Activated CD8-positive, alpha-beta T cell treated with anti-CD3 and anti-CD28 coated beads, Interleukin-2, amount 10 ng/mL, durations not matched to agents 7 days and 5 days (primary cell): ENCODE results near the gene ATP8B3. TPM values are rescaled to one million over a fixed set of nuclear protein-coding genes. Genes with fewer than 3 reads are reported as not detected.
A peak's percentile ranks its signal among the peaks of the same experiment; 100 is the strongest.

Experiments used
- ATAC-seq: fragments of 150-1000 bp; cut with Tn5 transposase; one replicate; pipeline ENCODE4 v1.10.0; 2021; ENCODE audit warnings: moderate library complexity
- CTCF ChIA-PET: fragments of 350-600 bp; sonication (Branson Sonifier 250); formaldehyde crosslinking; loops from one replicate; lab custom pipeline; 2021; ENCODE audit warnings: antibody characterized with exemption; lab: Charles Lee
- POLR2A ChIA-PET: fragments of 350-600 bp; sonication (Branson Sonifier 250); formaldehyde crosslinking; loops from one replicate; lab custom pipeline; 2021; ENCODE audit warnings: antibody characterized with exemption; lab: Charles Lee
- DNase-seq: peaks from one replicate; pipeline ENCODE4 v3.0.0-alpha.2; 2020
- H3K27ac Mint-ChIP-seq: one replicate; pipeline ENCODE4 v1.8.0; 2021; ENCODE audit warnings: mild to moderate bottlenecking, mixed read lengths
- H3K27me3 Mint-ChIP-seq: one replicate; pipeline ENCODE4 v1.8.0; 2021; ENCODE audit warnings: low read depth, mixed read lengths
- H3K36me3 Mint-ChIP-seq: one replicate; pipeline ENCODE4 v1.8.0; 2021; ENCODE audit warnings: low read depth, mixed read lengths
- H3K4me1 Mint-ChIP-seq: one replicate; pipeline ENCODE4 v1.8.0; 2021; ENCODE audit warnings: low read depth, mixed read lengths
- H3K4me3 Mint-ChIP-seq: one replicate; pipeline ENCODE4 v1.8.0; 2021; ENCODE audit warnings: mild to moderate bottlenecking, mixed read lengths
- H3K9me3 Mint-ChIP-seq: one replicate; pipeline ENCODE4 v1.8.0; 2022; ENCODE audit warnings: mixed read lengths; ENCODE audit not compliant: insufficient read depth
- total RNA-seq, 2 experiments: library from RNA; stranded (reverse); gene quantifications; one replicate each; pipeline ENCODE4 v1.2.3, GENCODE V29; 2021

Gene ATP8B3
- total RNA-seq, 2 experiments from 2014 or later, result 20.2 to 27.8 TPM

GRCh38 chr19:1768248-1768647 lies 43.8 kb downstream of the ATP8B3 start:
- H3K9me3 Mint-ChIP-seq, result peaks cover 11% of the 10 kb centered on the region
- DNase-seq (no peak), ATAC-seq (no peak)
- H3K36me3 Mint-ChIP-seq, result peaks cover 5% of the 10 kb centered on the region
- H3K4me3 Mint-ChIP-seq, result no peak overlapping the region
- CTCF ChIA-PET, result interaction anchor here (0.7 kb wide), 1 partner anchor 9 kb away, joined by 3 read pairs; no protein-coding TSS in a partner anchor
- no peak overlapping the region for H3K27ac Mint-ChIP-seq
- no peaks in the 10 kb centered on the region for H3K4me1 Mint-ChIP-seq
- H3K27me3 Mint-ChIP-seq, result peaks cover 64% of the 10 kb centered on the region
- POLR2A ChIA-PET, result no interaction called here

DNA sequence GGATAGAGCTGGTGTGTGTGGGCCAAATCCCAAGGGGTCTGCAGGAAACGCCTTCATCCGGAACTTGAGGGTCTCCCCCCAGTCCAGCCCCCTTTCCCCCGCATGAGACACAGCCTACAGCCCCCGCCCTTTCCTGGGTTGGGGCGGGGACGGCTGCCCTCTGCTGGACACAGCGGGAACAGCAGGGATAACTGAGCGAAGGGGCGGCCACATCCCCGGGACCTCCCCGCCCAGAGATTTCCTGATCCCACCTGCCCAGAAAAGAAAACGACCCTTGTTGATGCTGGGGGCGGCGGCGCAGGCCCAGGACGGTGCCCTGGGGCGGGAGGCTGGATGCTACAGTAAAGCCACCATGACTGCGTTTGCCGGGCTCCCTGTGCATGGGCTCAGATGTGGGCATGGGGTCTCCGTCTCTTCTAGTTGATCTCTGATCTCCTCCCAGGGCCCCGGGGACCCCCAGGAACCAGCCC lies 44.6 kb downstream of the ATP8B3 start:
- ATAC-seq (peak; percentile 69), DNase-seq (peak; percentile 63)
- Mint-ChIP-seq H3K4me3 (no peak overlapping the region), H3K27ac (no peak overlapping the region), H3K9me3 (peaks cover 11% of the 10 kb centered on the region), H3K27me3 (peaks cover 64% of the 10 kb centered on the region), H3K36me3 (peaks cover 5% of the 10 kb centered on the region), H3K4me1 (no peaks in the 10 kb centered on the region)
- ChIA-PET CTCF (interaction anchor here (1.2 to 1.5 kb wide), 4 partner anchors 14 to 221 kb away, joined by 3 to 9 read pairs (median 6); no protein-coding TSS in a partner anchor), POLR2A (no interaction called here)

DNA sequence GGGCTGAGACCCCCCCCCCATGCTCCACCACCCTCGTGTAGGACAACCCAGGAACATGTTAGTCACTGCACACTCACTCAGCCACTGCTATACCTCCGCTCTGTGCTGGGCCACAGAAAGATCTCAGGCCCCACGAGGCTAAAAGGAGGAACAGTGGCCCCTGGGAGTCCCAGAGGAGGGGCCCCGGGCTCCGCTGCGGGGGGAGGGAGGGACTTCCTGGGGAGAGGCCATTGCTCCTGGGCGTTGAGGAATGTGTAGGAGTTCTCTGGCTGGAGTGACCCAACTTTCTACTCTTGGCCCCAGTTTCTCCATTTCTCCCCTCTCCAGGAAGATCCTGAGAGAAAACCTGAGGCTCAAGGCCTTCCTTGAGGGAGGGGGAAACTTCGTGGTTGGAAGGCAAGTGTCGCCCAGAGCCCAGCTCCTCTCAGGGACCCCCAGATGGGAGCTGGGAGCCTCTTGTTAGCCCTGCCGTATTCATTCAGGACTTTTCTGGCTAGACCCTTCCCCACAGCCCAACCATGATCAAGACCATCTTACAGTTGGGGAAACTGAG lies 45.2 kb downstream of the ATP8B3 start:
- ChIA-PET POLR2A (no interaction called here), CTCF (interaction anchor here (0.7 to 1.5 kb wide), 6 partner anchors 14 to 221 kb away, joined by 3 to 9 read pairs (median 6); no protein-coding TSS in a partner anchor)
- H3K36me3 Mint-ChIP-seq, result peaks cover 5% of the 10 kb centered on the region
- DNase-seq (no peak), ATAC-seq (no peak)
- H3K27me3 Mint-ChIP-seq, result peaks cover 63% of the 10 kb centered on the region
- H3K4me3 Mint-ChIP-seq, result no peak overlapping the region
- H3K27ac Mint-ChIP-seq, result no peak overlapping the region
- H3K4me1 Mint-ChIP-seq, result no peaks in the 10 kb centered on the region
- peaks cover 11% of the 10 kb centered on the region for H3K9me3 Mint-ChIP-seq

DNA sequence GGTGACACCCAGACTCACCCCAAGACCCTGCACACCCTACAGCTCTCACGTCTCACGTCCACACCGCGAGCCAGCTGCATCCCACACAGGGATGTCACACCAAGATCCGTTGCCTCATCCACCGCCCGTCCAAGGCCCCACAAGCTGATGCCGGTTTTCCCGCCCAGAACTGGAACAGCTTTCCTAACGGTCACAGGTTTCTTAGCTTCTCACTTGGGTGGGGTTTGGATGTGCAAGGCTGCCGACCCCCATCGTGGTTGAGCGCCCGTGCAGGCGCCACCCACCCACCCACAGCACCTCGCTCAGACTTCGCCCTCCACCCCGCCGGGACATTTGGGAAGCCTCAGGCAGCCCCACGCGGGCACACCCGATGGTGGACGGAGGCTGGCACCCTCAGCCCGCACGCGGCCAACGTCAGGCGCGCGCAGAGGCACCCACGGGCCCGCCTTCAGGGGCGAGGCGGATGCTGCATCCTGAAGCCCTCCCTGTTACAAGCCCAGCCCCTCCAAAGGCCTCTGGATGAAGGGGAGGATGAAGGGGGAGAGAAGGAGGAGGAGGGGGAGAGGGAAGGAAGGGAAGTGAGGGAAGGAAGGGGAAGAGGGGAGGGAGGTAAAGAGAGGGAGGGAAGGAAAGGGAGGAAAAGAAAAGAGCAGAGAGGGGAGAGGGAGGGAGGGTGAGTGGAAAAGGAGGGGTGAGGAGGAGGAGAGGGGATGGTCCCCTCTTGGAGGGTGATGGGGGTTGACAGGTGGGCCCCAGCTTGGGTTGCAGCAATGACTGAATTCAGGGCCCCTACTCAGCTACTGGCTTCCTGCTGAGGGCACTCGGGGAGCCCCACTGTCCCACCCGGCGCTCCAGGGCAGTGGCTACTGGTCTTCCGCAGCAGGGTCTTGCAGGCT lies 45.9 kb downstream of the ATP8B3 start:
- CTCF ChIA-PET, result interaction anchor here (0.7 to 1.5 kb wide), 7 partner anchors 15 to 220 kb away, joined by 3 to 9 read pairs (median 5); no protein-coding TSS in a partner anchor
- ATAC-seq, result no peak
- peaks cover 7% of the 10 kb centered on the region for H3K9me3 Mint-ChIP-seq

GRCh38 chr19:1765232-1765903 lies 46.7 kb downstream of the ATP8B3 start:
- ChIA-PET CTCF (interaction anchor here (1.2 kb wide), 1 partner anchor 93 kb away, joined by 5 read pairs; no protein-coding TSS in a partner anchor), POLR2A (no interaction called here)
- ATAC-seq (no peak), DNase-seq (no peak)
- H3K36me3 Mint-ChIP-seq, result no peaks in the 10 kb centered on the region
- peaks cover 68% of the 10 kb centered on the region for H3K27me3 Mint-ChIP-seq
- H3K27ac Mint-ChIP-seq, result no peak overlapping the region
- H3K4me3 Mint-ChIP-seq, result no peak overlapping the region
- no peaks in the 10 kb centered on the region for H3K9me3 Mint-ChIP-seq
- H3K4me1 Mint-ChIP-seq, result peaks cover 2% of the 10 kb centered on the region

More for the DNA sequence above, 45.9 kb downstream of the ATP8B3 start:
- Mint-ChIP-seq H3K36me3 (peaks cover 4% of the 10 kb centered on the region), H3K27ac (no peak overlapping the region), H3K4me3 (no peak overlapping the region), H3K27me3 (peaks cover 67% of the 10 kb centered on the region), H3K4me1 (peaks cover 2% of the 10 kb centered on the region)
- POLR2A ChIA-PET, result no interaction called here
- no peak for DNase-seq

DNA sequence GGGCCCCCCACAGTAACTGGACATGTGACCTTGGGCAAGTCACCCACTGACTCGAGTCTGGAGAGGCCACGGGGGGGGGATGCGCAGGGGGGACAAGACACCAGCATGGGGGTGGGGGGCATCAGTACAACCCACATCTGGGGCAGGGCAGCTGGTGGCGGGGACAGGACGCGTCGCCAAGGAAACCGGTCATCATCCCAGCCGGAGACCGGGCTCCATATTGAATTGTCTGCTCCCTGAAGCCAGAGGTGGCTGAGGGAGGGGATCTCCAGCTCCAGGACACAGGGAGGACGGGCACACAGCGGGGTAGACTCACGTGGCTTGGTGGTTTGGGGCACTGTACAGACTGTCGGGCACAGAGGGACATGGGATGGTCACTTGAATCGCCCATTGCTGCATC lies 47.3 kb downstream of the ATP8B3 start:
- no peak for ATAC-seq
- no peak for DNase-seq
- H3K4me1 Mint-ChIP-seq, result peaks cover 2% of the 10 kb centered on the region
- no peaks in the 10 kb centered on the region for H3K9me3 Mint-ChIP-seq
- H3K27ac Mint-ChIP-seq, result no peak overlapping the region
- CTCF ChIA-PET, result no interaction called here
- no peaks in the 10 kb centered on the region for H3K36me3 Mint-ChIP-seq
- H3K4me3 Mint-ChIP-seq, result no peak overlapping the region
- peaks cover 72% of the 10 kb centered on the region for H3K27me3 Mint-ChIP-seq
- POLR2A ChIA-PET, result no interaction called here

DNA sequence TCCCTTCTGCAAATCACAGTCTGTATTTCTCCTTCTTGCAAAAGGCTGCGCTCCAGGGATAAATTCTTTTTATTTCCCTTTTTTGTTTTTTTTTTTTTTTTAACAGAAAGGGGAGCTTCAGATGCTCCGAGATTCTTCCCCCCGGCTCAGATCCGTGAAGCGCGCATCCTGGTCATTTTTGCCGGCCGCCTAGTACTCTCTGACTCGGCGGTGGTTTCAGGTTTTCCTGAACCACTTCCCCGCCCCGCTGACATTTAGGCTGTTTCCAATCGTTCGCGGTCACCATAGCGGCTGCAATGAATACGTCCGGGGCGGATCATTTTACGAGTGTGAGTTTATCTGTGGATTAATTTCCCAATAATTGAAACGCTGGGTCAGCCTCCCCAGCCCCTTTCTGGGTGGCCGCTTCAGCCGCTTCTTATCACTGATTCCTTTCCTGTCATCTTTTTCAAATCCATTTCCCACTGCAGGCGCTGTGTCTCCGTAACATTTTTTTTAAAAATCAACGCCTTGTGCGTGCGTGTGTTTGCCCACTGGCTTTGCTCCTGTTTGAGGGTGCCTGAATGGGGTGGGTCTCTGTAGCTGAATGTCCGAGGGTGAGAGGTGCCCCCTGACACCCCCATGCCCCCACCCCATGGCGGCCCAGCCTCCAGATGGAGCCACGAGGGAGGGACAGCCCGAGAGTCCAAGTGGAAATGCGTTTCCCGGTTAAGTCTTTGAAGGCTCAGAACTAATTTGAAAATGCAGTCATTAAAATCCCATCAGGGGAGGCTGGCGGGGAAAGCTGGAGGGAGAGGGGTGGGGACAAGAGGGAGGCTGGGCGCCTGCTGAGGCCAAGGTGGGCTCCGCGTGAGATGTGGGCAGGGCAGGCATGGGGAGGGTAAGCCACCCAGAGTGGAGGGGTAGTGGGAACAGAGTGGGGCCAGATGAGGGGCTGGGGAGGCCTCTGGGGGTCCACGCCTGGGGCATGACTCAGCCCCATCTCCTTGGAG lies 48.1 kb downstream of the ATP8B3 start:
- Mint-ChIP-seq H3K36me3 (no peaks in the 10 kb centered on the region), H3K4me3 (no peak overlapping the region), H3K4me1 (peaks cover 2% of the 10 kb centered on the region), H3K27me3 (peaks cover 77% of the 10 kb centered on the region), H3K27ac (no peak overlapping the region), H3K9me3 (no peaks in the 10 kb centered on the region)
- CTCF ChIA-PET, result no interaction called here
- POLR2A ChIA-PET, result no interaction called here
- DNase-seq (no peak), ATAC-seq (no peak)

GRCh38 chr19:1762243-1763117 lies 49.6 kb downstream of the ATP8B3 start:
- Mint-ChIP-seq H3K27me3 (peaks cover 72% of the 10 kb centered on the region), H3K4me3 (no peak overlapping the region), H3K36me3 (no peaks in the 10 kb centered on the region), H3K9me3 (no peaks in the 10 kb centered on the region), H3K4me1 (peaks cover 2% of the 10 kb centered on the region), H3K27ac (no peak overlapping the region)
- ATAC-seq (no peak), DNase-seq (no peak)
- CTCF ChIA-PET, result no interaction called here
- POLR2A ChIA-PET, result no interaction called here

- Mint-ChIP-seq H3K27me3 (peaks cover 78% of the 10 kb centered on the region), H3K4me1 (peaks cover 4% of the 10 kb centered on the region), H3K9me3 (no peaks in the 10 kb centered on the region), H3K36me3 (no peaks in the 10 kb centered on the region), H3K4me3 (no peak overlapping the region), H3K27ac (no peak overlapping the region)
- no peak for ATAC-seq
- POLR2A ChIA-PET, result no interaction called here
- no peak for DNase-seq
- CTCF ChIA-PET, result no interaction called here
Observed at GRCh38 chr19:1761528-1762242, 50.4 kb downstream of the ATP8B3 start.
